ENCODE results near the gene PRKCD.
A peak's percentile ranks its signal among the peaks of the same experiment; 100 is the strongest.

PRKCD gene

DNA sequence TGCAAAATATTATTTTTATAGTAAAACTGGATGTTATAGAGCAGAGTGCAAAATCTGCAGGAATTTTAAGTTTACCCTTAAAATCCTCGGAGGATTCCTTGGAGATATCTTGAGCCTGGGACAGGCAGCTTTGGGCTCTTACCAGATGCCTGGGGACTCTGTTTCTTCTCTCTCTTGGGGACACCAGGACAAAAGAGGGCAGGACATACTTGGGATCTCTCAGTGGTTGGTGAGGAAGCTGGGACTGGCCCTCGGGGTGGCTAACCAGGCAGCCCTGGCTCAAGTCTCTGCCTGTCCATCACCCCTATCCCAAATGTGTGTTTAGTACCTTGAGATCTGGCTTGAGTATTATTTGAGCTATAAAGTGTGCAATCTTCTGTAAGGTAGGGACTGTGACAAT is 56.2 kb downstream of the PRKCD start:
- DNase-seq (ENCODE audit: low read depth in 2 of 2) = no peak

- DNase-seq (ENCODE audit: low read depth in 2 of 2) = no peak
Measured at GRCh38 chr3:53218131-53218530, 57.1 kb downstream of the PRKCD start.

- peak; percentile 38 to 61 for DNase-seq (ENCODE audit: low read depth in 2 of 2)
Measured at GRCh38 chr3:53219895-53220483, 59.0 kb downstream of the PRKCD start.

GRCh38 chr3:53221345-53221744 is 60.3 kb downstream of the PRKCD start:
- DNase-seq (ENCODE audit: low read depth in 2 of 2) = no peak

DNA sequence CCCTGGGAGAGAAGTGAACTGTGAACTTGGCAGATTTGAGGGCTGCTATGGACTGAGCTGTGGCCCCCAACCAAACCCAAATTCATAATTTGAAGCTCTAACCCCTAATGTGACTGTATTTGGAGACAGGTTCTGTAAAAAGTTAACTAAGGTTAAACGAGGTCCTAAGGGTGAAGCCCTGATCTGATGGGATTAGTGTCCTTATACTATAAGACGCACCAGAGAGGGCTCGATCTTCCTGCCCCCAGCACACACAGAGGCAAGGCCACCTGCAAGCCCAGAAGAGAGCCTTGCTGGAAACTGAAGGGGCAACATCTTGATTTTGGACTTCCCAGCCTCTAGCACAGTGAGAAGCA is 60.8 kb downstream of the PRKCD start:
- no peak for DNase-seq (ENCODE audit: low read depth in 2 of 2)

GRCh38 chr3:53222183-53222901 is 61.3 kb downstream of the PRKCD start:
- DNase-seq (ENCODE audit: low read depth in 2 of 2) = no peak

GRCh38 chr3:53223025-53223424 is 62.0 kb downstream of the PRKCD start:
- DNase-seq (ENCODE audit: low read depth in 2 of 2) = no peak

DNA sequence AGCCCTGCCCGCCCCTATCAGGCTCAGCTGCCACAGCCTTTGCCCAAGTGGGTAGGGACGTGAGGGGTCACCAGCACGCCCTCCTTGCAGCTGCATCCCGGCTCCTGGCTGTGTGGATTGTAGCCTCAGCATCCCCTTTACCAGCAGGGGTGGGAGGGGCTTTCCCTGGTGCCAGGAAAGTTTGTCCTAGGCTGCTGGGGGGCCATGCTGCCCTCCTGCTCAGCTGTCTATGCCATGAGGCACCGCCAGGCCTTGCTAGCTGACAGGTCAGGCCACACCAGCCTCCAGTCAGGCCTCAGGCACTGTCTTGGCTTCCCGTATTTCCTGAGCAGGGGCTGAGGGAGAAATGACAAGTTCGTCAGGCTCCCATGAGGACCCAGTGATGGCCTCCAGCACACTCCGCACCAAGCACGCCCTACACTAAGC is 62.5 kb downstream of the PRKCD start:
- no peak for DNase-seq (ENCODE audit: low read depth in 2 of 2)

DNA sequence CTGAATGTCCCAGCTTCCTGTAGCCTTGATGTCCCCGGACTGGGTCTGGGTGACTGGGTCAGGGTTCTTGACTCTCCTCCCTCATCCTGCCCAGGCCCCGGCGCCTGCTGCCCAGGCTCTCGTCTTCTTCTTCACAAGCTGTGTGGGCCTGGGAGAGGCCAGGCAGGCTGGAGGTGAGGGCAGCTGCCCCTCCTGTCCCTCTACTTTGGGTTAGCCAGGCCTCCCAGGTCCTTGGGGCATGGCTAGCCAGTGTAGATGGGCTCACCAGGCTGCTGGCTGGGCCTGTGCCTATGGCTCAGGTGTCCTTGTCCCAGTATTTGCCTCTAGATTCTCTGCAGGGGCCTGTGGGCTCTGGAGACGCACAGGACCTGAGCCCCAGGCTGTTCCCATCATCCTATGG is 63.0 kb downstream of the PRKCD start:
- no peak for DNase-seq (ENCODE audit: low read depth in 2 of 2)

DNA sequence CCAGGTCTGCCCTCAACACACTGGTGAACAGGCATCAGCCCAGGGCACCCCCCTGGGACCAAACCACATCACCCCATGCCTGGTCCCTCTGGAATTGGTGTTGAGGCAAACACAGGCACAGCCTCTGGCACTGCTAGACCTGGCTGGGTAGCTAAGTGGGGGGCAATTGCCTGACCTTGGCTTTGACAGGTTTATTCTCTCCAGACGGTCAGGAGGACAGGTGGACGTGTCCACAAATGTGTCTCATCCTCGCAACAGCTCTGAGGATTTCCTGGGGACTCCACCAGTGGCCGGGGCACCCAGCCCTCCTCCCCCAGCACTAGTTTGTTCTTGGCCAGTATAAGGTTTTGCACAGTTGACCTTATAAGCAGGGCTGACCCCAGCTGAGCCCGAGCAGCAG is 63.5 kb downstream of the PRKCD start:
- no peak for DNase-seq (ENCODE audit: low read depth in 2 of 2)

GRCh38 chr3:53225181-53225580 is 64.2 kb downstream of the PRKCD start:
- no peak for DNase-seq (ENCODE audit: low read depth in 2 of 2)

DNA sequence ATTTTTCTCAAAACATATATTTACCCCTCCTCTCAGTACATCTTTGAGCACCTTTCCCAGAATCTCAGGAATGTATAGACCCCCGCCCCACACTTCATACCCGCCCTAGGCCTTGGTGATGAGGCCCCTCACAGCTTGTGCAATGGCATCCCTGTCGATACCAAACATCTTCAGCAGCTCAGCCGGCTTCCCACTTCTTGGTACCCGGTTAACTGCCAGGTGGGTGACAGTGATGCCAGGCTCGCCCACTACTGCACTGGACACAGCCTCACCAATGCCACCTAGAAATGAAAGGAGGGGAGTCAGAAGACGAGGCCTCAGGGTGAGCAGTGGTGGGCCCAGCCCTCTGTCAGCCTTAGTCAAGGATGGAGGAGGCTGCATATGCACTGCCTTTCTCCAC is 64.6 kb downstream of the PRKCD start:
- no peak for DNase-seq (ENCODE audit: low read depth in 2 of 2)

DNA sequence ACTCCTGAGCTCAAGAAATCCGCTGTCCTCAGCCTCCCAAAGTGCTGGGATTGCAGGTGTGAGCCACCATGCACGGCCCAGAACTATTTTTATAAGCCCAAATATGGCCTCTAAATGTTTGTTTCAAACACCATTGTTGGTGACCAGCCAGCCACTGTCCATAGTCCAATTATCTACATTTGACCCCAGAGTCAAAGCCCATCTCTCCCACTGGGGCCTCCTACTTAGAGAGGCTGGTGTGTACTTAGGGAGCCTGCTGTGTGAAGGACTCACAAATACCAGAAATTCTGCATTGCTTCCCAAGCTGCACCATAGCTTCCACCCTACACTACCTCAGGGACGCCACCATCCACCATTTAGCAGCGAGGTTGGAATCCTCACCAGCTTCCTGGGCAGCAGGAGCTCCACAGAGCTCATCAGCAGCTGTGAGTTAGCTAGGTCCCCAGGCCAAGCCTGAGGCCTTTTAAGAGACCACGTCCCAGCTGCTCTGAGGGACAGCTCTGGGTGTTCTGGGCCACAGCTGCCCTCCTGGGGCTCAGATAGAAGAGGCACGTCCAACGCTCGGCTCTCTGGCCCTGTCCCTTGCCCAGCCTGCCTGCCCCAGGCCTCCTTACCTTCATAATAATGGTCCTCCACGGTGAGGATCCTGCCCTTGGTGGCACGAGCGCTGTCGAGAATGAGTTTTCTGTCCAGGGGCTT is 65.3 kb downstream of the PRKCD start:
- no peak for DNase-seq (ENCODE audit: low read depth in 2 of 2)

DNA sequence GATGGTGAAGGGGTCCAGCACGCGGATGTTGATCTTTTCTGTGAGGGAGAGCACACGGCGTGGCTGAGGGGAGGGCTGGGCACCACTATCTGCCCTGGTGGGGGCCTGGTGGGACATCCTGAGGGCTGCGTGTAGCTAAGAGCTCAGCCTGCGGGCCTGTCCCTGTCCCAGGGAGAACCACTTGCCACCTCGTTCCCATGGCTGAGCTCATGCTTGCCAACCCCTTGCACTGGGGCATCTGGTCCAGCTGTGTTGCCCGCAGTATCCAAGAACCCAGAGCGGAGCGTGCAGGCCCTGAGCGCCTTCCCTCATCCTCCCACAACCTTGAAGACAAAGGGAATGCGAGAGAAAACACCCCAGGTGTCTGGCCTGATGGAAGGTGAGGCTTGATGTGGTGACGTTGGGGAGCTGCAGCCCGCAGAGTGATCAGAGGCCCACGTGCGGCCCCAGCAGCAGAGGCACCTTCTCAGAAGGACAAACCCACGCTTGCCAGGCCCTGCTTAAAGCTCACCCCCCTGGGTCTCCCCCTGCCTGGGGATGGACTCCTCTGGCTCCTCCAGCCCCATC is 65.9 kb downstream of the PRKCD start:
- DNase-seq (ENCODE audit: low read depth in 2 of 2) = no peak

DNA sequence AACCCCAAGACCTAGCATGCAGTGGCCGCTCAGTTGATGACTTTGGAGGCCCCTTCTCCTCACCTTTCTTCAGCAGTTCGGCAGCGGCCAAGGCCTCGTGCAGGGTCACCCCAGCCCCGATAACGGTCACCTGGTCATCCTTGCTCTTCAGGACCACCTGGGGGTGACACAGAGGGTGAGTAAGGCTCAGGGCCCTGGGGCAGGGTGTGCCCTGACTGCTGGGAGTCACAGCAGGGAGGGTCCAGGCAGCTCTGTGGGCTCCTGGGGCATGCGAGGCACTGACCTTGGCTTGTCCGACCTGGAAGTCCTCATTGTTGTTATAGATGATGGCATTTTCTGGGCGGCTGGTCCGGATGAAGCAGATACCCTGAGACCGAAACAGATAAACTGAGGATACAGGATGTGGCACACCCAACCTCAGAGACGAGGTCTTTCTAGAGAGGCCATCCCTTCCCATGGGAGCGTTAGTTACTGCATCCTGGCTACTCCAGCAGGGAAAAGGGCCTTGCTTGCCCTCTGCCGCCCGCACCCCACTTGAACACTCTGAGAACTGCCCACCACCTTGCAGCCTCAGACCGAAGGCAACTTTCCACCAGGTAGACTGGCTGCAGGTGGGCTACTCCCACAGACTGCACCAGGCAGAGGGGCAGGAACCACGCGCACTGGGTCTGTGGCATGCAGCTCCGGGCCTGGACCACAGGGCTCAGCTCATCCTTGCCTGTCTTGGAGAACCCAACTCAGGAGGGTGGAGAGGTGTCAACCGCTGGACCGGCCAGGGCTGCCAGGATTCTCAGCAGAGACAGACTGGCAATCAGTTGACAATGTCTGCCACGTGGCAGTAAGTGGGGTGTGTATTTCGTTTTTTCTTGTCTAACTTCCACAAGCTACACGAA is 67.2 kb downstream of the PRKCD start:
- DNase-seq (ENCODE audit: low read depth in 2 of 2) = no peak

- no peak for DNase-seq (ENCODE audit: low read depth in 2 of 2)
Measured at GRCh38 chr3:53229171-53229570, 68.2 kb downstream of the PRKCD start.

DNA sequence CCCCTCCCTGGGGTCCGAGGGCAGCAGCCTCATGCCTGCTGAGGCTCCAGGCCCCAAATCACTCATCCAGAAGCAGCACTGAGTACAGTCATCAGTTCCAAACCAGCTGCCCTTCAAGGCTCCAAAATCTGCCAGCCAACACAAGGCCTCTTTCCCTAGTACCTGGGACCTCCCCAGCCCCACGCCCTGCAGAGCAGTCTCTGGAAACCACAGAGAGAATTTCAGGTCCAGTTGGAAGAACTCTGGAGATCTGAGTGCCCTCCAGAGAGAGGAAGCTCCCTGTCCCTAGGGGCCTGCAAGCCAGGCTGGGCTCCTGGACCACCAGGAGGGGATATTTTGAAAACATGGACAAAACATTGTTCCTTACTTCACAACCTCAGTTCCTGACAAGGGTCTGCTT is 68.6 kb downstream of the PRKCD start:
- DNase-seq (ENCODE audit: low read depth in 2 of 2) = no peak

DNA sequence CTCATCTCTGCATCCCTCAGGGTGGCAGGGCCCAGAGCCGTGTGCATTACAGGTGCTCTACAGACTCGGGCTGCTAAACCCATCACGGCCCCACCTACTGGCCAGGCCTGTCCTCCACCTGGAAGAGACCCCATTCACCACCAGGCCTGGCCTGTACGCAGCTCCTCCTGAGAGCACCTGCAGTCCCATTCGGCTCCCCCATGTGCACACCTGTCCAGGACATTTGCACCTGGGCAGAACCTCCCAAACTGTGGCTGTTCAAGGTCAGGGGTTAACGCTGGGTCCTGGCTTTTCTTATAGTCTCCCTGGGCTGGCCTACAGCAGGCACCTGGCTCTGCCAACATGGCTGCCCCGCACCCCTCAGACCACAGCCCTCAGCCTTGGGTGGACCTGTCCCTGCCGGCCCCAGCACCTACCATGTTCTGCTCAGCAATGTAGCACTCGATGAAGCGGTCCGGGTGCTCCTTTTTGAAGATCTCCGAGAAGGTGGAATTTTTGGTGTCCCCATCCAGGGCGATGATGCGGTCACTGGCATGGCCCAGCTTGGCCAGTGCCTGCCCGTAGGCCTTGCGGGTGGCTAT is 69.1 kb downstream of the PRKCD start:
- no peak for DNase-seq (ENCODE audit: low read depth in 2 of 2)

DNA sequence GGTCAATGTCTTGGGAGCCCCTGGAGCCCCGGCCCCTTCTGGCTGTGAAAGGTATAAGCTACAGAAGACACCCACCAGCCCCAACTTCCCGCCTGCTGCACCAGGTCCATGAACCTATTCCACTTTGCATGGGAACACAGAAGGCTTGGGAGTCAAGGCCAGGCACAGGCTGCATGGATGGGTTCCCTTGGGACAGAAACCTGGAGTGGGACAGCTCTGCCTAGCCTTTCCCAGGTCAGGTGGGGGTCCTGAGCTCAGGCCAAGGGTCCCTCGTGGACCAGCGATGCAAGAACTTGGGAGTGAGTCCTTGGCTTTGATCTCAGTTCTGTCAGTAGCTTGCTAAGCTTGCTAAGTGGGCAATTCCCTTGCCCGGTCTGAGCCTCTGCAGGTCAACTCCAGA is 69.8 kb downstream of the PRKCD start:
- no peak for DNase-seq (ENCODE audit: low read depth in 2 of 2)

- no peak for DNase-seq (ENCODE audit: low read depth in 2 of 2)
Measured at GRCh38 chr3:53231532-53232511, 70.8 kb downstream of the PRKCD start.
